ENCODE data around the gene RIPK1.
"Not testable (repeated sequence)": the region's sequence is repeated elsewhere in the genome, so short reads cannot be mapped to it uniquely, and the experiment has no call there.

Gene RIPK1

GRCh38 chr6:3046295-3046694, 22.0 kb upstream of the RIPK1 start:
- DNase-seq = no peak

- not testable (repeated sequence) for DNase-seq
Observed at GRCh38 chr6:3048009-3048408, 20.3 kb upstream of the RIPK1 start.

GRCh38 chr6:3052481-3053230, 15.6 kb upstream of the RIPK1 start:
- DNase-seq = no peak

GRCh38 chr6:3053231-3053508, 15.1 kb upstream of the RIPK1 start:
- DNase-seq = no peak

GRCh38 chr6:3054229-3055157, 13.8 kb upstream of the RIPK1 start:
- DNase-seq = not testable (repeated sequence)

GRCh38 chr6:3055158-3055499, 13.2 kb upstream of the RIPK1 start:
- not testable (repeated sequence) for DNase-seq

- DNase-seq = no peak
Observed at GRCh38 chr6:3057063-3057770, 11.1 kb upstream of the RIPK1 start.

- no peak for DNase-seq
Observed at GRCh38 chr6:3058957-3059356, 9.3 kb upstream of the RIPK1 start.

- DNase-seq = not testable (repeated sequence)
Observed at GRCh38 chr6:3060092-3060491, 8.2 kb upstream of the RIPK1 start.

- DNase-seq = no peak
Observed at GRCh38 chr6:3061501-3061941, 6.8 kb upstream of the RIPK1 start.

GRCh38 chr6:3063340-3063732, 5.0 kb upstream of the RIPK1 start:
- not testable (repeated sequence) for DNase-seq

GRCh38 chr6:3063733-3064700, 4.3 kb upstream of the RIPK1 start:
- peak; percentile 61 for DNase-seq

GRCh38 chr6:3071568-3071967, 3.3 kb downstream of the RIPK1 start:
- no peak for DNase-seq

- no peak for DNase-seq
Observed at GRCh38 chr6:3072798-3073197, 4.5 kb downstream of the RIPK1 start.

- no peak for DNase-seq
Observed at GRCh38 chr6:3073382-3073781, 5.1 kb downstream of the RIPK1 start.

- no peak for DNase-seq
Observed at GRCh38 chr6:3075772-3076113, 7.4 kb downstream of the RIPK1 start.

- no peak for DNase-seq
Observed at GRCh38 chr6:3076320-3076719, 8.0 kb downstream of the RIPK1 start.

GRCh38 chr6:3077430-3077829, 9.1 kb downstream of the RIPK1 start:
- DNase-seq = no peak

GRCh38 chr6:3078952-3079351, 10.7 kb downstream of the RIPK1 start:
- DNase-seq = not testable (repeated sequence)

- no peak for DNase-seq
Observed at GRCh38 chr6:3079682-3080081, 11.4 kb downstream of the RIPK1 start.

GRCh38 chr6:3081960-3082359, 13.7 kb downstream of the RIPK1 start:
- DNase-seq = no peak

GRCh38 chr6:3085074-3085473, 16.8 kb downstream of the RIPK1 start:
- no peak for DNase-seq
